ES-I3 (cell line): ENCODE measurements around the gene FAM163B.

Source experiments
- H3K36me3 ChIP-seq: 2 replicates; pipeline ENCODE4 v1.6.1; 2013; ENCODE audit warnings: mild to moderate bottlenecking, low read length, control low read depth, moderate library complexity; ENCODE audit not compliant: insufficient read depth
- H3K4me1 ChIP-seq: 2 replicates; pipeline ENCODE4 v1.6.1; 2013; ENCODE audit warnings: mild to moderate bottlenecking, control low read depth, low read length; ENCODE audit not compliant: insufficient read depth
- H3K9ac ChIP-seq: 2 replicates; pipeline ENCODE4 v1.6.1; 2013; ENCODE audit warnings: low read depth, mild to moderate bottlenecking, low read length, moderate library complexity
- H3K9me3 ChIP-seq: 2 replicates; pipeline ENCODE4 v1.6.1; 2013; ENCODE audit warnings: mild to moderate bottlenecking, low read length, moderate library complexity; ENCODE audit not compliant: control insufficient read depth, insufficient read depth

Gene FAM163B

GRCh38 chr9:133533857-133534256 lies 75.3 kb downstream of the FAM163B start:
- Histone ChIP-seq H3K4me1 (peaks cover 6% of the 10 kb centered on the region; the same call in 1 of the 2 replicates), H3K36me3 (no peaks in the 10 kb centered on the region), H3K9me3 (no peaks in the 10 kb centered on the region), H3K9ac (0 out of 2 replicates have a peak overlapping the region, but pooled peaks have one; percentile 20)

- Histone ChIP-seq H3K4me1 (peaks cover 6% of the 10 kb centered on the region; the same call in 1 of the 2 replicates), H3K9ac (no peak overlapping the region), H3K36me3 (no peaks in the 10 kb centered on the region), H3K9me3 (no peaks in the 10 kb centered on the region)
These were observed 76.1 kb downstream of the FAM163B start for GRCh38 chr9:133532937-133533668.

- no peaks in the 10 kb centered on the region for H3K36me3 ChIP-seq
- no peak overlapping the region for H3K9ac ChIP-seq
- peaks cover 21% of the 10 kb centered on the region for H3K4me1 ChIP-seq
- no peaks in the 10 kb centered on the region for H3K9me3 ChIP-seq
These were observed 77.9 kb downstream of the FAM163B start for GRCh38 chr9:133531293-133531692.

- no peak overlapping the region for H3K9ac ChIP-seq
- no peaks in the 10 kb centered on the region for H3K9me3 ChIP-seq
These were observed 79.3 kb downstream of the FAM163B start for GRCh38 chr9:133529874-133530273.

GRCh38 chr9:133529457-133529856 lies 79.7 kb downstream of the FAM163B start:
- no peaks in the 10 kb centered on the region for H3K36me3 ChIP-seq
- H3K9me3 ChIP-seq: no peaks in the 10 kb centered on the region
- peaks cover 28% of the 10 kb centered on the region for H3K4me1 ChIP-seq
- H3K9ac ChIP-seq: no peak overlapping the region

More at GRCh38 chr9:133529874-133530273, 79.3 kb downstream of the FAM163B start:
- Histone ChIP-seq H3K36me3 (no peaks in the 10 kb centered on the region), H3K4me1 (peaks cover 28% of the 10 kb centered on the region)

GRCh38 chr9:133528876-133529241 lies 80.3 kb downstream of the FAM163B start:
- Histone ChIP-seq H3K9me3 (no peaks in the 10 kb centered on the region), H3K36me3 (no peaks in the 10 kb centered on the region), H3K4me1 (peaks cover 28% of the 10 kb centered on the region), H3K9ac (no peak overlapping the region)

GRCh38 chr9:133528001-133528875 lies 81.0 kb downstream of the FAM163B start:
- Histone ChIP-seq H3K36me3 (no peaks in the 10 kb centered on the region), H3K9ac (no peak overlapping the region), H3K9me3 (no peaks in the 10 kb centered on the region), H3K4me1 (peaks cover 24% of the 10 kb centered on the region)

- H3K9me3 ChIP-seq: no peaks in the 10 kb centered on the region
- no peaks in the 10 kb centered on the region for H3K36me3 ChIP-seq
- peak overlapping the region; percentile 10; the same call in 1 of the 2 replicates for H3K9ac ChIP-seq
- peaks cover 23% of the 10 kb centered on the region for H3K4me1 ChIP-seq
These were observed 81.7 kb downstream of the FAM163B start for GRCh38 chr9:133527444-133527920.
